Measurements from ENCODE around the gene CNTROB.
"Not testable (repeated sequence)": the region's sequence is repeated elsewhere in the genome, so short reads cannot be mapped to it uniquely, and the experiment has no call there.

Gene CNTROB

DNA sequence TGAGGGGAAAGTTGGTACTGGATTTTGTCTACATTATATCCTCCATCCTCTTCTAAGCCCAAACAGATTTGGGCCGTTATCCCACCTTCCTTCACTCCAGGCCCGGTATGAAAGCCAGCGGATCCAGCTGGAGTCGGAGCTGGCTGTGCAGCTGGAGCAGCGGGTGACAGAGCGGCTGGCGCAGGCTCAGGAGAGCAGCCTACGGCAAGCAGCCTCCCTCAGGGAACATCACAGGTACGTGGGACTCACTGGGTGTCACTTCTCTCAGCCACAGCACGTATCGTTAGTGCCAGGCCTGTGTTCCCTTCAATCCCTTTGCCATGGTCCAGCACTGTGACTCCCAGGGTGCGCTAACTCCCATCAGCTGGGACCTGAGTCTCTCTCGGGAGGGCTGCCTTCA lies 11.3 kb downstream of the CNTROB start:
- Histone ChIP-seq H3K27ac (ENCODE audit: low read depth, low read length) (no peak overlapping the region), H3K4me1 (ENCODE audit: control insufficient read depth in 1 of 2, insufficient read depth in 2 of 2, low read length in 2 of 2) (no peaks in the 10 kb centered on the region)

GRCh38 chr17:7944326-7944725 lies 12.3 kb downstream of the CNTROB start:
- Histone ChIP-seq H3K4me3 (ENCODE audit: low read depth in 1 of 2, low read length in 2 of 2) (no peak overlapping the region), H3K9me3 (ENCODE audit: control insufficient read depth in 1 of 2, low read length in 2 of 2) (no peaks in the 10 kb centered on the region), H3K9ac (ENCODE audit: low read depth in 1 of 2, low read length in 2 of 2) (no peak overlapping the region), H3K27me3 (ENCODE audit: control insufficient read depth in 1 of 2, insufficient read depth in 2 of 2, low read length in 2 of 2) (no peaks in the 10 kb centered on the region), H3K4me1 (ENCODE audit: control insufficient read depth in 1 of 2, insufficient read depth in 2 of 2, low read length in 2 of 2) (no peaks in the 10 kb centered on the region), H3K27ac (ENCODE audit: low read depth, low read length) (no peak overlapping the region), H3K36me3 (ENCODE audit: control insufficient read depth in 1 of 2, insufficient read depth in 2 of 2, low read length in 2 of 2) (peaks cover 32 to 73% of the 10 kb centered on the region in 2 donors)

More for the DNA sequence above, 11.3 kb downstream of the CNTROB start:
- Histone ChIP-seq H3K4me3 (ENCODE audit: low read depth in 1 of 2, low read length in 2 of 2) (no peak overlapping the region), H3K27me3 (ENCODE audit: control insufficient read depth in 1 of 2, insufficient read depth in 2 of 2, low read length in 2 of 2) (no peaks in the 10 kb centered on the region), H3K9me3 (ENCODE audit: control insufficient read depth in 1 of 2, low read length in 2 of 2) (no peaks in the 10 kb centered on the region), H3K9ac (ENCODE audit: low read depth in 1 of 2, low read length in 2 of 2) (no peak overlapping the region), H3K36me3 (ENCODE audit: control insufficient read depth in 1 of 2, insufficient read depth in 2 of 2, low read length in 2 of 2) (peaks cover 28 to 71% of the 10 kb centered on the region in 2 donors)

DNA sequence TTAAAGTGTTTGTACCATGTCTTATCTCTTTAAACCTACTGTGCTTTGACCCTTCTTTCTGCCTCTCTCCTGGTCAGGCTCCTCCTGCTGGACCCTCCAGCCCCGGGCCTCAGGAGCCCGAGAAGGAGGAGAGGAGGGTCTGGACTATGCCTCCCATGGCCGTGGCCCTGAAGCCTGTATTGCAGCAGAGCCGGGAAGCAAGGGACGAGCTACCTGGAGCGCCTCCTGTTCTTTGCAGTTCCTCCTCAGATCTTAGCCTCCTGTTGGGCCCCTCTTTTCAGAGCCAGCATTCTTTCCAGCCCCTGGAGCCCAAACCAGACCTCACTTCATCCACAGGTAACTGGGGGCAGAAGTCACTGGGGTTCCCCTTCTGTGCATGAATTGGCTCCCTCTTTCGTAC lies 13.6 kb downstream of the CNTROB start:
- Histone ChIP-seq H3K27me3 (ENCODE audit: control insufficient read depth in 1 of 2, insufficient read depth in 2 of 2, low read length in 2 of 2) (no peaks in the 10 kb centered on the region), H3K4me3 (ENCODE audit: low read depth in 1 of 2, low read length in 2 of 2) (no peak overlapping the region), H3K27ac (ENCODE audit: low read depth, low read length) (no peak overlapping the region), H3K9me3 (ENCODE audit: control insufficient read depth in 1 of 2, low read length in 2 of 2) (no peaks in the 10 kb centered on the region), H3K36me3 (ENCODE audit: control insufficient read depth in 1 of 2, insufficient read depth in 2 of 2, low read length in 2 of 2) (peaks cover 32 to 61% of the 10 kb centered on the region in 2 donors), H3K9ac (ENCODE audit: low read depth in 1 of 2, low read length in 2 of 2) (no peak overlapping the region), H3K4me1 (ENCODE audit: control insufficient read depth in 1 of 2, insufficient read depth in 2 of 2, low read length in 2 of 2) (no peaks in the 10 kb centered on the region)

GRCh38 chr17:7946441-7946840 lies 14.4 kb downstream of the CNTROB start:
- Histone ChIP-seq H3K27ac (ENCODE audit: low read depth, low read length) (no peak overlapping the region), H3K4me3 (ENCODE audit: low read depth in 1 of 2, low read length in 2 of 2) (no peak overlapping the region), H3K9me3 (ENCODE audit: control insufficient read depth in 1 of 2, low read length in 2 of 2) (no peaks in the 10 kb centered on the region), H3K27me3 (ENCODE audit: control insufficient read depth in 1 of 2, insufficient read depth in 2 of 2, low read length in 2 of 2) (no peaks in the 10 kb centered on the region), H3K36me3 (ENCODE audit: control insufficient read depth in 1 of 2, insufficient read depth in 2 of 2, low read length in 2 of 2) (peaks cover 32 to 56% of the 10 kb centered on the region in 2 donors), H3K9ac (ENCODE audit: low read depth in 1 of 2, low read length in 2 of 2) (no peak overlapping the region), H3K4me1 (ENCODE audit: control insufficient read depth in 1 of 2, insufficient read depth in 2 of 2, low read length in 2 of 2) (no peaks in the 10 kb centered on the region)

GRCh38 chr17:7947651-7948050 lies 15.6 kb downstream of the CNTROB start:
- H3K36me3 ChIP-seq (ENCODE audit: control insufficient read depth in 1 of 2, insufficient read depth in 2 of 2, low read length in 2 of 2): peaks cover 32 to 56% of the 10 kb centered on the region in 2 donors
- H3K27me3 ChIP-seq (ENCODE audit: control insufficient read depth in 1 of 2, insufficient read depth in 2 of 2, low read length in 2 of 2): no peaks in the 10 kb centered on the region
- H3K27ac ChIP-seq (ENCODE audit: low read depth, low read length): no peak overlapping the region
- no peak overlapping the region for H3K4me3 ChIP-seq (ENCODE audit: low read depth in 1 of 2, low read length in 2 of 2)
- H3K4me1 ChIP-seq (ENCODE audit: control insufficient read depth in 1 of 2, insufficient read depth in 2 of 2, low read length in 2 of 2): no peaks in the 10 kb centered on the region
- no peaks in the 10 kb centered on the region for H3K9me3 ChIP-seq (ENCODE audit: control insufficient read depth in 1 of 2, low read length in 2 of 2)
- H3K9ac ChIP-seq (ENCODE audit: low read depth in 1 of 2, low read length in 2 of 2): no peak overlapping the region

DNA sequence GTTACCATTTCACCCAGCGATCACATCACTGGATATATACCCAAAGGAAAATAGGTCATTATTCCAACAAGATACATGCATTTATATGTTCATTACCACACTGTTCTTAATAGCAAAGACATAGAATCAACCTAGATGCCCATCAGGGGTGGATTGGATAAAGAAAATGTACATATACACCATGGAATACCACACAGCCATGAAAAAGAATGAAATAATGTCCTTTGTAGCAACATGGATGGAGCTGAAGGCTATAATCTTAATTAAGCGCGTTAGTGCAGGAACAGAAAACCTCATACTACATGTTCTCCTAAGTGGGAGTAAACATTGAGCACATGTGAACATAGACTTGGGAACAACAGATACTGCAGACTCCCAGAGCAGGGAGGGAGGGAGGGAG lies 18.6 kb downstream of the CNTROB start:
- no peaks in the 10 kb centered on the region for H3K4me1 ChIP-seq (ENCODE audit: control insufficient read depth in 1 of 2, insufficient read depth in 2 of 2, low read length in 2 of 2)
- no peak overlapping the region for H3K27ac ChIP-seq (ENCODE audit: low read depth, low read length)
- H3K9me3 ChIP-seq (ENCODE audit: control insufficient read depth in 1 of 2, low read length in 2 of 2): no peaks in the 10 kb centered on the region
- peaks cover 18 to 31% of the 10 kb centered on the region in 2 donors for H3K36me3 ChIP-seq (ENCODE audit: control insufficient read depth in 1 of 2, insufficient read depth in 2 of 2, low read length in 2 of 2)
- H3K9ac ChIP-seq (ENCODE audit: low read depth in 1 of 2, low read length in 2 of 2): no peak overlapping the region
- H3K4me3 ChIP-seq (ENCODE audit: low read depth in 1 of 2, low read length in 2 of 2): no peak overlapping the region
- H3K27me3 ChIP-seq (ENCODE audit: control insufficient read depth in 1 of 2, insufficient read depth in 2 of 2, low read length in 2 of 2): no peaks in the 10 kb centered on the region

DNA sequence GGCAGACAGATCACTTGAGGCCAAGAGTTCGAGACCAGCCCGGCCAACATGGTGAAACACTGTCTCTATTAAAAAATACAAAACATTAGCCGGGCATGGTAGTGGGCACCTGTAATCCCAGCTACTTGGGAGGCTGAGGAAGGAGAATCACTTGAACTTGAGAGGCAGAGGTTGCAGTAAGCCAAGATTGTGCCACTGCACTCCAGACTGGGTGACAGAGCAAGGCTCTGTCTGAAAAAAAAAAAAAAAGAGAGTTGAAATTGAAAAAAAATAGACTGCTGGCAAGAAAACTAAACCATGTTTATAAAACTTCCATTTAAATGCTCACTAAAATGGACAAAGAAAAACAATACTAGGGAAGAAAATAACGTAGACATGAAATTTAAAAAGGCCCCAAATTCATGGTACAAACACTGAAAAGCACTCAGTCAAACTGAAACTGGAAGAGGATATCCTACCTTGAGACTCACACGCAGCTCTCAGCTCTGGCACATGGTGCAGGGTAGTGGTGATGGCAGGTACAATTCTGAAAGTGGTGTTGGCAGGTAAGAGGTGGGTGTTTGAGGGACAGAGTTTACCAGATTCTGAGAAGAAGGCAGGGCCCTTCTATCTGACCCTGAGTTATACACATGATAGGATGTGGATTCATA lies 19.3 kb downstream of the CNTROB start:
- Histone ChIP-seq H3K4me3 (ENCODE audit: low read depth in 1 of 2, low read length in 2 of 2) (no peak overlapping the region), H3K27me3 (ENCODE audit: control insufficient read depth in 1 of 2, insufficient read depth in 2 of 2, low read length in 2 of 2) (no peaks in the 10 kb centered on the region), H3K4me1 (ENCODE audit: control insufficient read depth in 1 of 2, insufficient read depth in 2 of 2, low read length in 2 of 2) (no peaks in the 10 kb centered on the region), H3K9me3 (ENCODE audit: control insufficient read depth in 1 of 2, low read length in 2 of 2) (no peaks in the 10 kb centered on the region), H3K9ac (ENCODE audit: low read depth in 1 of 2, low read length in 2 of 2) (no peak overlapping the region), H3K36me3 (ENCODE audit: control insufficient read depth in 1 of 2, insufficient read depth in 2 of 2, low read length in 2 of 2) (peaks cover 11 to 25% of the 10 kb centered on the region in 2 donors), H3K27ac (ENCODE audit: low read depth, low read length) (no peak overlapping the region)

DNA sequence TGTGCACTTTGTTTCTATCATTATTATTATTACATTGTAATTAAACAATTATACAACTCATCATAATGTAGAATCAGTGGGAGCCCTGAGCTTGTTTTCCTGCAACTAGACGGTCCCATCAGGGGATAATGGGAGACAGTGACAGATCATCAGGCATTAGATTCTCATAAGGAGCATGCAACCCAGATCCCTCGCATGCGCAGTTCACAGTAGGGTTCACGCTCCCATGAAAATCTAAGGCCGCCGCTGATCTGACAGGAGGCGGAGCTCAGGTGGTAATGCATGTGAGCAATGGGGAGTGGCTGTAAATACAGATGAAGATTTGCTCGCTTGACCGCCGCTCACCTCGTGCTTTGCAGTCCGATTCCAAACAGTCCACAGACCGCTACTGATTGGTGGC lies 21.3 kb downstream of the CNTROB start:
- not testable (repeated sequence) for H3K36me3 ChIP-seq (ENCODE audit: control insufficient read depth in 1 of 2, insufficient read depth in 2 of 2, low read length in 2 of 2); H3K27ac ChIP-seq (ENCODE audit: low read depth, low read length); H3K4me1 ChIP-seq (ENCODE audit: control insufficient read depth in 1 of 2, insufficient read depth in 2 of 2, low read length in 2 of 2); H3K9me3 ChIP-seq (ENCODE audit: control insufficient read depth in 1 of 2, low read length in 2 of 2); H3K4me3 ChIP-seq (ENCODE audit: low read depth in 1 of 2, low read length in 2 of 2); H3K9ac ChIP-seq (ENCODE audit: low read depth in 1 of 2, low read length in 2 of 2); H3K27me3 ChIP-seq (ENCODE audit: control insufficient read depth in 1 of 2, insufficient read depth in 2 of 2, low read length in 2 of 2)

DNA sequence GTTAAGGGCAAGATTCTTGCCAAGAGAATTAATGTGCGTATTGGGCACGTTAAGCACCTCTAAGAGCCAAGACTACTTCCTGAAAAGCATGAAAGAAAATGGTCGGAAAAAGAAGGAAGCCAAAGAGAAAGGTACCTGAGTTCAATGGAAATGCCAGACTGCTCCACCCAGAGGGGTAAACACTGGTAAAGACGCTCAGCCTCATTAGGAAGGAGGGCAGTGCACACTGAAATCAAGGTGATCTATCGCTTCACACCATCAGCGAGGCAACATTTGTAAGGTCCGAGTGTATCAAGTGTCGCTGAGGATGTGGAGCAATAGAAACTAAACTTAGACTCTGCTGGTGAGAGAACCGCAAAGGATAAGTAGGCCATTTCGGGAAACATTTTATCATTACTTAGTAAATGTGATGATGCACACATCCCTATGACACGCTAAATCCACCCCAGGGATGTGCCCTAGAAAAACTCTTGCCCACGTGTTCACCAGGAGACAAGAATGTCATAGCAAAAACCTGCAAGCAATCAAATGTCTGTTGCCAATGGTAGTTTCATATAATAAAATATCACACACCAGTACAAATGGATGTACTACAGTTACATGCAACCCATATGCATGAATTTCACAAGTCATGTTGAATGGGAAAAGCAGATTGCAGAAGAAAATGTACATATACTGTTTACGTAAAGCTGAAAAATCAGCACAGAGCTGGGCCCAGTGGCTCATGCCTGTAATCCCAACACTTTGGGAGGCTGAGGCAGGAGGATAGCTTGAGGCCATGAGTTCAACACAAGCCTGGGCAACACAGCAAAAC lies 23.6 kb downstream of the CNTROB start:
- H3K27me3 ChIP-seq (ENCODE audit: control insufficient read depth in 1 of 2, insufficient read depth in 2 of 2, low read length in 2 of 2): no peaks in the 10 kb centered on the region
- H3K9ac ChIP-seq (ENCODE audit: low read depth in 1 of 2, low read length in 2 of 2): no peak overlapping the region
- no peaks in the 10 kb centered on the region for H3K4me1 ChIP-seq (ENCODE audit: control insufficient read depth in 1 of 2, insufficient read depth in 2 of 2, low read length in 2 of 2)
- no peaks in the 10 kb centered on the region for H3K9me3 ChIP-seq (ENCODE audit: control insufficient read depth in 1 of 2, low read length in 2 of 2)
- H3K4me3 ChIP-seq (ENCODE audit: low read depth in 1 of 2, low read length in 2 of 2): no peak overlapping the region
- H3K36me3 ChIP-seq (ENCODE audit: control insufficient read depth in 1 of 2, insufficient read depth in 2 of 2, low read length in 2 of 2): no peaks in the 10 kb centered on the region
- H3K27ac ChIP-seq (ENCODE audit: low read depth, low read length): no peak overlapping the region

DNA sequence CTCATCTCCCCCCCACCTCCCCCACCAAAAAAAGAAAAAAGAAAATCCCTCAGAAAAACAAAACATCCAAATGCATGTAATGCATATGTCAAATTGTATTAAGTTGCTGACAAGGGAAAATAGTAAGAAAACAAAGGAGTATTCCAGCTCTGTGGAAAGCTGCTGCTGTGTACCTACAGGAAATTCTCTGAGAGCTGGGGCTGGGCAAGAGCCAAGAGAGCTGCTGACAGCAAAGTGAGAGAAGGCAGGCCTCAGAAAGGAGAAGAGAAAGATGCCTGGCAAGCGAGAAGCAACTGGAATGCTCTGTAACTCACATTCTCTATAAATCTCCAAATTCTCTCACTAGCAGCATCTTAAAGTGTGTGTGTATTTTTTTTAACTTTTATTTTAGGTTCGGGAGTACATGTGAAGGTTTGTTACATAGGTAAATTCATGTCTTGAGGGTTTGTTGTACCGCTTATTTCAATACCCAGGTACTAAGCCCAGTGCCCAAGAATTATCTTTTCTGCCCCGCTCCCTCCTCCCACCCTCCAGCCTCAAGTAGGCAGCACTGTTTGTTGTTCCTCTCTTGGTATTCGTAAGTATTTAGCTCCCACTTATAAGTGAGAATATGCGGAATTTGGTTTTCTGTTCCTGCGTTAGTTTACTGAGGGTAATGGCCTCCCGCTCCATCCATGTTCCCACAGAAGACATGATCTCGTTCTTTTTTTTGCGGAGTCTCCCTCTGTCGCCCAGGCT lies 24.4 kb downstream of the CNTROB start:
- no peak overlapping the region for H3K27ac ChIP-seq (ENCODE audit: low read depth, low read length)
- H3K9me3 ChIP-seq (ENCODE audit: control insufficient read depth in 1 of 2, low read length in 2 of 2): no peaks in the 10 kb centered on the region
- H3K4me3 ChIP-seq (ENCODE audit: low read depth in 1 of 2, low read length in 2 of 2): no peak overlapping the region
- H3K36me3 ChIP-seq (ENCODE audit: control insufficient read depth in 1 of 2, insufficient read depth in 2 of 2, low read length in 2 of 2): no peaks in the 10 kb centered on the region
- peaks cover 0 to under 1% of the 10 kb centered on the region in 2 donors for H3K27me3 ChIP-seq (ENCODE audit: control insufficient read depth in 1 of 2, insufficient read depth in 2 of 2, low read length in 2 of 2)
- no peak overlapping the region for H3K9ac ChIP-seq (ENCODE audit: low read depth in 1 of 2, low read length in 2 of 2)
- H3K4me1 ChIP-seq (ENCODE audit: control insufficient read depth in 1 of 2, insufficient read depth in 2 of 2, low read length in 2 of 2): no peaks in the 10 kb centered on the region

Data from duodenal mucosa (tissue), 2 donors.